Transverse colon (tissue), 4 donors: ENCODE results near the gene NMBR. TPM values are rescaled to one million over a fixed set of nuclear protein-coding genes. Genes with fewer than 3 reads are reported as not detected.
"Not testable (repeated sequence)": the region's sequence is repeated elsewhere in the genome, so short reads cannot be mapped to it uniquely, and the experiment has no call there.

ENCODE experiments used
- DNase-seq: peaks from one replicate; pipeline ENCODE4 v3.0.0-alpha.2; 2019
- H3K27ac ChIP-seq, 4 donors: fragments of 200-600 bp; sonication (generic); 2 replicates each; pipeline ENCODE4 v1.5.1; 2016 to 2018; ENCODE audit warnings: inconsistent platforms in 4 of 4
- H3K27me3 ChIP-seq: fragments of 200-600 bp; sonication (generic); 2 replicates; pipeline ENCODE4 v1.5.1; 2017; ENCODE audit warnings: inconsistent platforms
- H3K36me3 ChIP-seq, 4 donors: fragments of 200-600 bp; sonication (generic); 2 replicates each; pipeline ENCODE4 v1.5.1; 2017 to 2019; ENCODE audit warnings: inconsistent platforms in 4 of 4
- H3K4me1 ChIP-seq, 4 donors: fragments of 200-600 bp; sonication (generic); 2 replicates each; pipeline ENCODE4 v1.5.1; 2017 to 2020; ENCODE audit warnings: inconsistent platforms in 4 of 4
- H3K4me3 ChIP-seq, 4 donors: fragments of 200-600 bp; sonication (generic); 1 replicate in 1 of 4; 2 replicates in 3 of 4; pipeline versions ENCODE4 v1.5.1 to v1.6.1; 2017 to 2019; ENCODE audit warnings: inconsistent platforms in 4 of 4
- H3K9me3 ChIP-seq, 2 donors: fragments of 200-600 bp; sonication (generic); 2 replicates each; pipeline ENCODE4 v1.5.1; 2017 to 2019; ENCODE audit warnings: inconsistent platforms in 2 of 2
- CTCF ChIP-seq, 5 experiments: fragments of 200-600 bp in 3 of 5; fragments of 450-650 bp in 2 of 5; sonication (generic) in 3 of 5; IDR thresholded peaks; 1 replicate in 2 of 5; 2 replicates in 3 of 5; pipeline ENCODE4 v1.5.1; 2016 to 2017; ENCODE audit warnings: antibody characterized with exemption in 5 of 5, inconsistent platforms in 3 of 5, mild to moderate bottlenecking in 2 of 5, moderate library complexity in 1 of 5
- EP300 ChIP-seq: sonication (generic); formaldehyde crosslinking; IDR thresholded peaks from one replicate; pipeline ENCODE4 v1.6.1; 2017; ENCODE audit warnings: antibody characterized with exemption, low read depth
- POLR2A ChIP-seq: fragments of 450-650 bp; IDR thresholded peaks from one replicate; pipeline ENCODE4 v1.6.1; 2016; ENCODE audit warnings: antibody characterized with exemption, mild to moderate bottlenecking, moderate library complexity
- POLR2AphosphoS5 ChIP-seq, 3 donors: sonication (generic); formaldehyde crosslinking; IDR thresholded peaks; one replicate each; pipeline ENCODE4 v1.6.1; 2016; ENCODE audit warnings: antibody characterized with exemption in 3 of 3
- WGBS, 2 donors: methylation state at CpG; one replicate each; pipeline ENCODE4 v1.1.5; 2018; ENCODE audit warnings: low coverage in 1 of 2; 5-methylcytosine and 5-hydroxymethylcytosine counted together
- in situ Hi-C, 4 donors: fragments of 200-750 bp; cut with MboI; loops; one replicate each; pipeline versions ENCODE4 v1.15.0 to v1.15.1; 2017; ENCODE audit warnings: low sequenced_read_pairs in 3 of 4, low pct_ligation_motif_present in 1 of 4, low pct_unique_long_range_greater_than_20kb in 1 of 4
- intact Hi-C: fragments of 100-400 bp; cut with DNase I; formaldehyde crosslinking; loops from one replicate; pipeline ENCODE4 v1.15.1; 2023; ENCODE audit warnings: low total_unique reads
- total RNA-seq, 4 donors: library from RNA; depleted of rRNA; stranded (reverse); fragments of >200 nt; gene quantifications; one replicate each; pipeline ENCODE4 v1.1.0, GENCODE V29; 2016

NMBR gene
- total RNA-seq, 4 donors from 2014 or later = not detected

DNA sequence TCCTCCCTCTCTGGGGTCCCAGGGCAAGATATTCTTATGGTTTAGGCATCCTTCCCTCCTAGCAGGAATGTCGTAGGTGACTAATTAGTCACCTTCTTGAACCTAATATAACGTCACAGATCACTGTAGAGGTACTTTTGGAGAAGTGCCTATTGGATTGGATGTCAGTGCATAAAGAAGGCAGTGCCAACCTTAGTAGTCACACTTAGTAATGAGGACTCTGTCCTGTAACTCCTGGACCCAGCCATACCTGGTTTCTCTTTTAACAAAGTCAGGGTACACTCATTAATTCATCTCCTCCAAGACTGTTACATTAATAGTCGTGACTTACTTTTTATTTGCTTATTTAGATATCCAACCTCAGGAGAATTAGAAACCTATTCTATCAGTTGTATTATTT lies 20.1 kb upstream of the NMBR start:
- Histone ChIP-seq H3K27ac (no peak overlapping the region), H3K4me1 (peaks cover 0 to 13% (median 0%) of the 10 kb centered on the region in 4 donors), H3K27me3 (no peaks in the 10 kb centered on the region), H3K9me3 (no peaks in the 10 kb centered on the region), H3K4me3 (no peak overlapping the region), H3K36me3 (peaks cover 0 to 36% (median 10%) of the 10 kb centered on the region in 4 donors)
- in situ Hi-C loops (loop anchor here in 3 of 4 donors (25.0 kb wide), 1 partner anchor 220 kb away; no protein-coding TSS in a partner anchor), intact Hi-C loops (no loop called here)
- TF ChIP-seq POLR2AphosphoS5 (IDR thresholded peaks at IDR 0.05) = no peak
- WGBS, 2 donors = 73 to 86% methylated on average over 3 of the region's 3 CpGs
- no peak for DNase-seq

DNA sequence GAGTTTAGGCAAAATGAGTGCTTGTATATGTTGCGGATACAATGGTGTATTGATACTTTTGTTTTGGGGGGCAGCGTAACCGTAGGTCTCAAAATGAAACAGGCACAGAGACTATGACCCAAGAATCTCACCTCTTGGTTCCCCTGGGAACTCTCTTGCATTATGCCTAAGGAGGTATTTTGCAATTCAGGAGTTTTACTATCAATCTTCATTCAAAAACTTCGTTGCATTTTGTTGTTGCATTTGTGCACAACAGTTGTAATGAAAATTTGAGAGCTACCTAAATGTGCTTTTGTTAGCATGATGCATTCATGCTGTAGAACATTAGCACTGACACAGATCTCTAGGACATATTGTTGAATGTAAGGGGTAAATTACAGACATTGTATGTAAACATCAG lies 18.3 kb upstream of the NMBR start:
- TF ChIP-seq CTCF (IDR thresholded peaks at IDR 0.05) (no peak), POLR2A (no peak), EP300 (no peak), POLR2AphosphoS5 (IDR thresholded peaks at IDR 0.05) (no peak)
- in situ Hi-C loops = loop anchor here in 3 of 4 donors (25.0 kb wide), 1 partner anchor 222 kb away; no protein-coding TSS in a partner anchor

DNA sequence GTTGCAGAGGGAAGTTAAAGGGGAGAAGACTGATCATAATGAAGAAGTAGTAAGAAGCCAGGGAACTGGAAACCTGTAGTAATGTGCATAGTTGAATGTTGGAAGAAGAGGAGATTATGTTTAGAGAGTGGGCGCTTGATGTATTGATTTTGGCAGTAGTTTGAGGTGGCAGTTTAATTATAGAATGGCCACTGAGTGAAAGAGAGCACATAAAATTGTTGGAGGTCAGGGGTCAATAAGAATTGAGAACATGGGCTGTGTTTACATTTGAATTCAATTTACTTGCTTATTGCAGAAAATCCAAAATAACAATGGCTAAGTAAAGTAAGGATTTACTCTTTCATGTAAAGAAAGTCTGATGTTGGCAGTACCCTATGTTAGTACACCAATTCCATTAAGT lies 15.9 kb upstream of the NMBR start:
- peaks cover 0 to 15% (median 0%) of the 10 kb centered on the region in 4 donors for H3K4me1 ChIP-seq
- peaks cover 0 to 12% (median 2%) of the 10 kb centered on the region in 4 donors for H3K36me3 ChIP-seq
- H3K27ac ChIP-seq = no peak overlapping the region
- in situ Hi-C loops = loop anchor here in 3 of 4 donors (25.0 kb wide), 1 partner anchor 225 kb away; no protein-coding TSS in a partner anchor
- 69 to 79% methylated on average over 1 of the region's 1 CpG for WGBS, 2 donors
- H3K9me3 ChIP-seq = no peaks in the 10 kb centered on the region
- DNase-seq = no peak
- intact Hi-C loops = no loop called here
- no peaks in the 10 kb centered on the region for H3K27me3 ChIP-seq
- no peak overlapping the region for H3K4me3 ChIP-seq
- no peak for TF ChIP-seq EP300
- no peak for TF ChIP-seq CTCF (IDR thresholded peaks at IDR 0.05)
- no peak for TF ChIP-seq POLR2A
- no peak for TF ChIP-seq POLR2AphosphoS5 (IDR thresholded peaks at IDR 0.05)

More for the DNA sequence above, 18.3 kb upstream of the NMBR start:
- no peak for DNase-seq
- Histone ChIP-seq H3K4me1 (peaks cover 0 to 14% (median 0%) of the 10 kb centered on the region in 4 donors), H3K9me3 (no peaks in the 10 kb centered on the region), H3K27me3 (no peaks in the 10 kb centered on the region), H3K36me3 (peaks cover 0 to 25% (median 5%) of the 10 kb centered on the region in 4 donors), H3K27ac (no peak overlapping the region), H3K4me3 (no peak overlapping the region)
- 85 to 91% methylated on average over 4 of the region's 4 CpGs for WGBS, 2 donors
- intact Hi-C loops = no loop called here

- 89 to 96% methylated on average over 3 to 4 of the region's 4 CpGs for WGBS, 2 donors
- H3K4me1 ChIP-seq = peaks cover 0 to 21% (median 2%) of the 10 kb centered on the region in 4 donors
- H3K36me3 ChIP-seq, H3K4me3 ChIP-seq, H3K9me3 ChIP-seq, H3K27ac ChIP-seq, intact Hi-C loops, DNase-seq, H3K27me3 ChIP-seq: not testable (repeated sequence)
- in situ Hi-C loops = loop anchor here in 3 of 4 donors (25.0 kb wide), 1 partner anchor 231 kb away; no protein-coding TSS in a partner anchor
Observed at GRCh38 chr6:142156758-142157068, 9.8 kb upstream of the NMBR start.

GRCh38 chr6:142155895-142156757 lies 9.2 kb upstream of the NMBR start:
- Histone ChIP-seq H3K9me3 (no peaks in the 10 kb centered on the region), H3K4me3 (no peak overlapping the region), H3K27ac (no peak overlapping the region), H3K27me3 (no peaks in the 10 kb centered on the region), H3K4me1 (peaks cover 0 to 15% (median 2%) of the 10 kb centered on the region in 4 donors), H3K36me3 (no peaks in the 10 kb centered on the region)
- intact Hi-C loops = no loop called here
- TF ChIP-seq POLR2AphosphoS5 (IDR thresholded peaks at IDR 0.05) (no peak), CTCF (IDR thresholded peaks at IDR 0.05) (peak; percentile 23 to 43 (median 27)), EP300 (no peak)
- no peak for DNase-seq
- in situ Hi-C loops = loop anchor here in 3 of 4 donors (25.0 kb wide), 1 partner anchor 231 kb away; no protein-coding TSS in a partner anchor
- 48 to 52% methylated on average over 5 of the region's 5 CpGs for WGBS, 2 donors
